ENCODE data around the gene DLEC1. TPM values are rescaled to one million over a fixed set of nuclear protein-coding genes. Genes with fewer than 3 reads are reported as not detected.

DLEC1 gene
- total RNA-seq, 1 experiment from 2014 or later, result not detected

Other genes starting within 250 kb of the DLEC1 start
- 26.7 and 32.5 TPM in 2 replicates for gene CTDSPL, start 177.3 kb upstream of the DLEC1 start, total RNA-seq (2014; rRNA removed; shearing (Covaris generic))
- 0.07 and 1.7 TPM in 2 replicates for gene VILL, start 48.4 kb upstream of the DLEC1 start, total RNA-seq (2014; rRNA removed; shearing (Covaris generic))
- 5.4 and 5.7 TPM in 2 replicates for gene PLCD1, start 9.6 kb upstream of the DLEC1 start, total RNA-seq (2014; rRNA removed; shearing (Covaris generic))
- 17.7 and 18.1 TPM in 2 replicates for gene ACAA1, start 97.9 kb downstream of the DLEC1 start, total RNA-seq (2014; rRNA removed; shearing (Covaris generic))
- gene MYD88, start 99.5 kb downstream of the DLEC1 start, total RNA-seq (2014; rRNA removed; shearing (Covaris generic)), result 0.93 and 2.1 TPM in 2 replicates
- gene OXSR1, start 126.3 kb downstream of the DLEC1 start, total RNA-seq (2014; rRNA removed; shearing (Covaris generic)), result 38.8 and 44.7 TPM in 2 replicates
- gene SLC22A13, start 226.6 kb downstream of the DLEC1 start, total RNA-seq (2014; rRNA removed; shearing (Covaris generic)), result not detected in 2 replicates
- gene SLC22A14, start 243.1 kb downstream of the DLEC1 start, total RNA-seq (2014; rRNA removed; shearing (Covaris generic)), result not detected in 2 replicates